Activated naive CD8-positive, alpha-beta T cell treated with anti-CD3 and anti-CD28 coated beads for 36 hours (primary cell): ENCODE measurements around the gene PTPRG. TPM values are rescaled to one million over a fixed set of nuclear protein-coding genes. Genes with fewer than 3 reads are reported as not detected.

Experiments used
- DNase-seq: peaks from one replicate; pipeline ENCODE4 v3.0.0; 2021
- H3K27ac Mint-ChIP-seq: one replicate; pipeline ENCODE4 v1.8.0; 2022; ENCODE audit warnings: mild to moderate bottlenecking, moderate library complexity, mixed read lengths
- H3K27me3 Mint-ChIP-seq: one replicate; pipeline ENCODE4 v1.8.0; 2022; ENCODE audit warnings: mild to moderate bottlenecking, mixed read lengths
- H3K36me3 Mint-ChIP-seq: one replicate; pipeline ENCODE4 v1.8.0; 2021; ENCODE audit warnings: mild to moderate bottlenecking, mixed read lengths
- H3K4me1 Mint-ChIP-seq: one replicate; pipeline ENCODE4 v1.8.0; 2021; ENCODE audit warnings: mixed read lengths
- H3K4me3 Mint-ChIP-seq: one replicate; pipeline ENCODE4 v1.8.0; 2022; ENCODE audit warnings: mild to moderate bottlenecking, moderate library complexity, mixed read lengths
- H3K9me3 Mint-ChIP-seq: one replicate; pipeline ENCODE4 v1.8.0; 2022; ENCODE audit warnings: mixed read lengths
- total RNA-seq, 2 experiments: library from RNA; stranded (reverse); gene quantifications; one replicate each; pipeline ENCODE4 v1.2.3, GENCODE V29; 2021

The PTPRG gene
- total RNA-seq, 2 experiments from 2014 or later = 0.06 to 0.16 TPM

- no peak for DNase-seq
- H3K4me1 Mint-ChIP-seq = no peaks in the 10 kb centered on the region
- peaks cover 9% of the 10 kb centered on the region for H3K9me3 Mint-ChIP-seq
- H3K27me3 Mint-ChIP-seq = no peaks in the 10 kb centered on the region
- H3K4me3 Mint-ChIP-seq = no peak overlapping the region
- H3K36me3 Mint-ChIP-seq = no peaks in the 10 kb centered on the region
- no peak overlapping the region for H3K27ac Mint-ChIP-seq
Measured at GRCh38 chr3:62110443-62111225, 549.3 kb downstream of the PTPRG start.

- Mint-ChIP-seq H3K36me3 (no peaks in the 10 kb centered on the region), H3K27ac (no peak overlapping the region), H3K4me3 (no peak overlapping the region), H3K4me1 (no peaks in the 10 kb centered on the region), H3K9me3 (peaks cover 9% of the 10 kb centered on the region), H3K27me3 (no peaks in the 10 kb centered on the region)
- no peak for DNase-seq
Measured at GRCh38 chr3:62113092-62113491, 551.7 kb downstream of the PTPRG start.

DNA sequence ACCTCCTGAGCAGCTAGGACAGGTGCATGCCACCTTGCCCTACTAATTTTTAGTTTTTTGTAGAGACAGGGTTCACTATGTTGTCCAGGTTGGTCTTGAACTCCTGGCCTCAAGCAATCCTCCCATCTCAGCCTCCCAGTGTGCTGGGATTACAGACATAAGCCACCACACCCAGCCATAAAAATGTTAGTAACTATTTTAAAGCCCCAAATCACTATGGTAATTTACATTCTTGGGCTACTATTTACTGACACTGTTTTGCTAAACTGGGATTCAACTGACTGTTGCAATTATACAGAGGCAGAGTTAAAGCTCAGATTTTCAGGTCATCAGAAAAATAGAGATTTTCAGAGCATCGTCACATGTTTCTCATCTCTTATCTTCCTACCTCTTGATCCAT lies 553.4 kb downstream of the PTPRG start:
- Mint-ChIP-seq H3K9me3 (peaks cover 2% of the 10 kb centered on the region), H3K36me3 (no peaks in the 10 kb centered on the region), H3K27me3 (no peaks in the 10 kb centered on the region), H3K27ac (no peak overlapping the region), H3K4me3 (no peak overlapping the region), H3K4me1 (no peaks in the 10 kb centered on the region)
- no peak for DNase-seq

GRCh38 chr3:62117903-62118548 lies 556.7 kb downstream of the PTPRG start:
- Mint-ChIP-seq H3K4me3 (no peak overlapping the region), H3K36me3 (no peaks in the 10 kb centered on the region), H3K9me3 (peaks cover 2% of the 10 kb centered on the region), H3K4me1 (no peaks in the 10 kb centered on the region), H3K27me3 (peaks cover 5% of the 10 kb centered on the region), H3K27ac (no peak overlapping the region)
- no peak for DNase-seq

- H3K36me3 Mint-ChIP-seq = no peaks in the 10 kb centered on the region
- H3K9me3 Mint-ChIP-seq = peaks cover 2% of the 10 kb centered on the region
- DNase-seq = no peak
- H3K27me3 Mint-ChIP-seq = peaks cover 5% of the 10 kb centered on the region
- no peak overlapping the region for H3K4me3 Mint-ChIP-seq
- H3K4me1 Mint-ChIP-seq = no peaks in the 10 kb centered on the region
- no peak overlapping the region for H3K27ac Mint-ChIP-seq
Measured at GRCh38 chr3:62119139-62119538, 557.8 kb downstream of the PTPRG start.

DNA sequence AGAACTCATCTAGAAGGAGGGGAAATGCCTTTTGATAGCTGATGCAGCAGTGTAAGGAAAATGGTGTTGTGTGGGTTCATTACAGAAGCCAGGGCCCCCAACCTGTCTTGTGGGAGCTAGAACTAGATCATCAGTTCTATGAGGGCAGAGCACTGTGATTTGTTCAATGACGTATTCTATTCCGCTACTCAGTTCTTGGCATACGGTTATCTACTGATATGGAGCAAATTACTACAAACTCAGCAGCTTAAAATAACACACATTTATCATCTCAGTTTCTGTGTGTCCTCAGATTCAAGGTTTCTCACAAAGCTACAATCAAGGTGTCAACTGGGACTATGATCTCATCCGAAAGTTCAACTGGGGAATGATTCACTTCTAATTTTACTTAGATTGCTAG lies 561.4 kb downstream of the PTPRG start:
- no peak for DNase-seq
- H3K27ac Mint-ChIP-seq = no peak overlapping the region
- no peaks in the 10 kb centered on the region for H3K4me1 Mint-ChIP-seq
- no peak overlapping the region for H3K4me3 Mint-ChIP-seq
- H3K36me3 Mint-ChIP-seq = no peaks in the 10 kb centered on the region
- H3K9me3 Mint-ChIP-seq = peaks cover 2% of the 10 kb centered on the region
- peaks cover 8% of the 10 kb centered on the region for H3K27me3 Mint-ChIP-seq

- H3K27ac Mint-ChIP-seq = no peak overlapping the region
- no peaks in the 10 kb centered on the region for H3K4me1 Mint-ChIP-seq
- no peaks in the 10 kb centered on the region for H3K36me3 Mint-ChIP-seq
- H3K27me3 Mint-ChIP-seq = peaks cover 3% of the 10 kb centered on the region
- DNase-seq = no peak
- no peaks in the 10 kb centered on the region for H3K9me3 Mint-ChIP-seq
- H3K4me3 Mint-ChIP-seq = no peak overlapping the region
Measured at GRCh38 chr3:62125380-62125779, 564.0 kb downstream of the PTPRG start.

- peaks cover 6% of the 10 kb centered on the region for H3K27me3 Mint-ChIP-seq
- no peak overlapping the region for H3K27ac Mint-ChIP-seq
- no peak overlapping the region for H3K4me3 Mint-ChIP-seq
- H3K4me1 Mint-ChIP-seq = no peaks in the 10 kb centered on the region
- no peak for DNase-seq
- no peaks in the 10 kb centered on the region for H3K36me3 Mint-ChIP-seq
- no peaks in the 10 kb centered on the region for H3K9me3 Mint-ChIP-seq
Measured at GRCh38 chr3:62127116-62127515, 565.7 kb downstream of the PTPRG start.

DNA sequence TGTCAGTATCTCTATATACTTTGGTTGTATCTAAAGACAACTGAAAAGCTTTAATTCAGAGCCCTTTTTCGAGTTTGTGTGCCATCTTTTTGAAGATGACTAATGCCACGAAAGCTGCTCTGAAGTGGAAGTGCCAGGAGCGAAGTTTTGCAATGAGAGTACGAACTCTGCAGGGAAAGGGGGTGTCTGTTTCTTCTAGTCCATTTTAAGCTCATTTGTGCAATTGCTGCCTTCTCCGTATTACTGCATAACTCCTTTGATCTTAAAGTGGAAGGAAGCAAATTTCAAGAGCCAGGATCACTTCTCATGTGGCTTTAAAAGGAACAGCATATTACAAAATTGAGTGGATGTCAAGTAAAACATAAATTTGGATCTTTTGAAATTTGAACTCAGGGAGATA lies 566.7 kb downstream of the PTPRG start:
- no peaks in the 10 kb centered on the region for H3K9me3 Mint-ChIP-seq
- H3K27me3 Mint-ChIP-seq = peaks cover 6% of the 10 kb centered on the region
- H3K4me1 Mint-ChIP-seq = no peaks in the 10 kb centered on the region
- no peak overlapping the region for H3K27ac Mint-ChIP-seq
- no peak overlapping the region for H3K4me3 Mint-ChIP-seq
- H3K36me3 Mint-ChIP-seq = no peaks in the 10 kb centered on the region
- DNase-seq = no peak

- DNase-seq = no peak
- H3K4me3 Mint-ChIP-seq = no peak overlapping the region
- H3K4me1 Mint-ChIP-seq = no peaks in the 10 kb centered on the region
- H3K36me3 Mint-ChIP-seq = no peaks in the 10 kb centered on the region
- H3K9me3 Mint-ChIP-seq = no peaks in the 10 kb centered on the region
- H3K27ac Mint-ChIP-seq = no peak overlapping the region
- H3K27me3 Mint-ChIP-seq = peaks cover 6% of the 10 kb centered on the region
Measured at GRCh38 chr3:62128681-62129080, 567.3 kb downstream of the PTPRG start.

GRCh38 chr3:62131050-62131449 lies 569.7 kb downstream of the PTPRG start:
- Mint-ChIP-seq H3K27me3 (peaks cover 10% of the 10 kb centered on the region), H3K4me1 (no peaks in the 10 kb centered on the region), H3K36me3 (no peaks in the 10 kb centered on the region), H3K9me3 (no peaks in the 10 kb centered on the region), H3K27ac (no peak overlapping the region), H3K4me3 (no peak overlapping the region)
- no peak for DNase-seq

- Mint-ChIP-seq H3K4me1 (no peaks in the 10 kb centered on the region), H3K9me3 (no peaks in the 10 kb centered on the region), H3K36me3 (no peaks in the 10 kb centered on the region), H3K4me3 (no peak overlapping the region), H3K27me3 (peaks cover 9% of the 10 kb centered on the region), H3K27ac (no peak overlapping the region)
- no peak for DNase-seq
Measured at GRCh38 chr3:62131620-62132019, 570.2 kb downstream of the PTPRG start.

DNA sequence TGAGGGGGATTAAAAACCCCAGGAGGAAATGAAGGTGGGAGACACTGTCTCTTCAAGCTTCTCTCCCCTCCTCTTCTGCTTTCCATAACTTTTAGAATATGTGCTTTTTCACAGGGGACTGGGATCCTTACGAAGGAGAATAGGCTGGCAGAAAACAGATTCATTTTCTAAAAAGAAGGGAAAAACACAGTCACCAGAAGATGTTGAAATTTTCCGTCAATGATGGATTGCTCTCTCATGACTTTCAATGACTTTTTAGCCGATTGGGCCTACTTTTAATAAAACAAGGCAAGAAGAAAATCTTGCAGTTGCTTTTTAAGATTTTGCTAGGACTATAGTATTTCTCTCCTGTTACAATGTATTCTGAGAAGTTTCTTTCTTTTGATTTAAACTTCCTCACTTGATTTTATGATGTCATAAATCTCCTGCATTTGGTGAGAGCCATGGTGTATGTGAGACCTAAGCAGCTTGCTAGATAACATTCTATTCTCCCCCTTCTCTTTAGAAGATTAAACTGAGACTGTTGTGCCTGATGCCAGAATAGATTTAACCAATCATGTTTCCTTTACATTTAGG lies 570.7 kb downstream of the PTPRG start:
- Mint-ChIP-seq H3K36me3 (no peaks in the 10 kb centered on the region), H3K4me1 (no peaks in the 10 kb centered on the region), H3K4me3 (no peak overlapping the region), H3K9me3 (no peaks in the 10 kb centered on the region), H3K27ac (no peak overlapping the region), H3K27me3 (peaks cover 7% of the 10 kb centered on the region)
- no peak for DNase-seq

DNA sequence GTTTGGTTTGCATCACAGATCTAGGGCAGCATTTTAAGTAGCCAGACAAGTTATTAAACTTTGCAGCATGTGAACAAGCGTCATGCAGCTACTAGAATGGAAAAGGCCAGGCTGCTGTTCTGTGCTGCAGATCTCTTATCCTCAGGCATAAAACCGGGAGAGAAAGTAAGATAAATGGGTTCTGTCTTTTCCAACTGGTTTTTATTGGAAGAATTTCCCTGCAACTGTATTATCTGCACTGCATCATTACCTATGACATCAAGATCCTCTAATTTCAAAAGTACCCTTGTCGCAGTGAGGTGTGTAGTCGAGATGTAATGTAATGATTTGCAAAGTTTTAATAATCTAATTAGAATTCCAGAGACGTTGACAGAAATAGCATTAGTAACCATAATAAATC lies 571.6 kb downstream of the PTPRG start:
- Mint-ChIP-seq H3K9me3 (no peaks in the 10 kb centered on the region), H3K4me1 (no peaks in the 10 kb centered on the region), H3K27me3 (peaks cover 7% of the 10 kb centered on the region), H3K4me3 (no peak overlapping the region), H3K27ac (no peak overlapping the region), H3K36me3 (no peaks in the 10 kb centered on the region)
- no peak for DNase-seq

DNA sequence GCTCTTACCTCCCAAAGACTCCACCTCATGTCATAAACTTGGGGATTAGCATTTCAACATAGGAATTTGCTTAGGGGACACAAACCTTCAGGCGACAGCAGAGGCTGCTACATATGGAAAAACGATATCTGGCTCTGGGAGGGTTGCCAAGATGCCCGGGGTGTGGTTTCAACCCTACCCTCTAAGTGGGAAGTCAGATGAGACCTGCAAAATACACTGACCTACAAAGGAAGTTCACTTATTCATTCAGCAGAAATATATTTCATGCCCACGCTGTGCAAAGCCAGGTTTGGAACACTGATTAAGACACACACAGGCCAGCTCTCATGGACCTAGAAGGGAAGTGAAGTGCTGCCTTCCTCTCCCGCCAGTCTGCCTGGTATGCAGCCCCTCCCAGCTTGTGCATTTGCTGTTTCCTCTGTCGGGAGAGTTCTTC lies 572.7 kb downstream of the PTPRG start:
- H3K36me3 Mint-ChIP-seq = no peaks in the 10 kb centered on the region
- H3K27me3 Mint-ChIP-seq = peaks cover 7% of the 10 kb centered on the region
- H3K27ac Mint-ChIP-seq = no peak overlapping the region
- H3K4me1 Mint-ChIP-seq = no peaks in the 10 kb centered on the region
- no peak for DNase-seq
- H3K9me3 Mint-ChIP-seq = no peaks in the 10 kb centered on the region
- H3K4me3 Mint-ChIP-seq = no peak overlapping the region

DNA sequence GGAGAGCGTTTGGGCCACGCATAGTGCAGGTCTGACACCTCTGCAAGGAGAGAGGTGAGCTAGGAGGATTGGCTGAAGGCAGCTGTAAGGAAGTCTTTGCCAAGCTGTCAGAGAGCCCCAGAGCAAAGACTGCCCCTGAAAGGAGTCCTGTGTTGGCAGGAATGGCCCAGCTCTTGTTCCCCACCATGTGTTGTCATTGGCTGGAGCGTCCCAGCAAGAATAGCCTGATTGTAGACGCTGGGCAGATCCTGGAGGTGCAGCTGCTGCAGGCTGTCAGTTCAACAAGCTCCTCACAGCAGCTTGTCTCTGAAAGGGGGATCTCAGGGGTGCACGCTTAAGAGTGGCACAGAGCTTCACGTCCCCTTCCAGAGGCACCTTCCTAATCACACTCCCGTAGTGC lies 574.4 kb downstream of the PTPRG start:
- H3K27me3 Mint-ChIP-seq = peaks cover 19% of the 10 kb centered on the region
- no peak overlapping the region for H3K27ac Mint-ChIP-seq
- H3K36me3 Mint-ChIP-seq = no peaks in the 10 kb centered on the region
- no peaks in the 10 kb centered on the region for H3K4me1 Mint-ChIP-seq
- H3K9me3 Mint-ChIP-seq = no peaks in the 10 kb centered on the region
- H3K4me3 Mint-ChIP-seq = no peak overlapping the region
- no peak for DNase-seq
